GM12878 (cell line): ENCODE results near the gene TNXB. TPM values are rescaled to one million over a fixed set of nuclear protein-coding genes. Genes with fewer than 3 reads are reported as not detected.
"Not testable (repeated sequence)": the region's sequence is repeated elsewhere in the genome, so short reads cannot be mapped to it uniquely, and the experiment has no call there.

Experiments used
- ATAC-seq: fragments of 200-7000 bp; cut with Tn5 transposase; 3 replicates; pipeline ENCODE4 v1.9.1; 2020; ENCODE audit warnings: mild to moderate bottlenecking, moderate library complexity
- BruUV-seq: library from RNA; stranded (reverse); fragments of 400-500 nt; replicated peaks from 2 replicates; lab custom pipeline; 2021; lab: Mats Ljungman, UMichigan
- CTCF ChIA-PET: fragments of 300-600 bp; sonication (Branson Sonifier 250); formaldehyde crosslinking; extraction: SDS; loops from one replicate; lab custom pipeline; 2021; ENCODE audit warnings: inconsistent platforms; lab: Yijun Ruan, JAX
- POLR2A ChIA-PET: fragments of 350-600 bp; formaldehyde crosslinking; extraction: SDS; loops from one replicate; lab custom pipeline; 2021; ENCODE audit warnings: inconsistent platforms; lab: Charles Lee
- RAD21 ChIA-PET: fragments of 300-600 bp; sonication (Branson Sonifier 250); formaldehyde crosslinking; loops from one replicate; lab custom pipeline; 2023; ENCODE audit warnings: antibody characterized with exemption; ENCODE audit not compliant: unreplicated experiment; lab: Charles Lee
- SMC1A ChIA-PET: fragments of 300-600 bp; sonication (Branson Sonifier 250); formaldehyde crosslinking; loops from one replicate; lab custom pipeline; 2023; ENCODE audit not compliant: unreplicated experiment, uncharacterized antibody; lab: Charles Lee
- DNase-seq: peaks from one replicate; pipeline ENCODE4 v3.0.0-alpha.2; 2011; ENCODE audit warnings: low read depth, low spot score
- FAIRE-seq: peaks from 3 replicates; lab custom pipeline; 2011; peaks lifted over from hg19 to GRCh38; lab: Jason Lieb, UNC
- H2AFZ ChIP-seq: 2 replicates; pipeline ENCODE4 v1.6.0; 2011; ENCODE audit warnings: low read depth, low read length, control low read depth; ENCODE audit not compliant: control insufficient read depth
- H3K27ac ChIP-seq: 2 replicates; pipeline ENCODE4 v1.5.1; 2011; ENCODE audit warnings: control low read depth; ENCODE audit not compliant: control insufficient read depth, insufficient read depth
- H3K27me3 ChIP-seq, 2 experiments: replicated peaks in 1 of 2; 2 replicates each; pipeline versions ENCODE4 v1.6.0 to v1.6.1; 2011; ENCODE audit warnings: low read length in 1 of 2; ENCODE audit not compliant: control insufficient read depth in 2 of 2, insufficient read depth in 2 of 2
- H3K36me3 ChIP-seq, 2 experiments: 2 replicates each; pipeline ENCODE4 v1.5.1; 2011; ENCODE audit warnings: low read length in 1 of 2; ENCODE audit not compliant: control insufficient read depth in 2 of 2, insufficient read depth in 2 of 2
- H3K4me1 ChIP-seq: 2 replicates; pipeline ENCODE4 v1.6.1; 2011; ENCODE audit warnings: mild to moderate bottlenecking, low read length, moderate library complexity, mixed read lengths; ENCODE audit not compliant: control insufficient read depth, insufficient read depth
- H3K4me2 ChIP-seq: 2 replicates; pipeline ENCODE4 v1.6.0; 2011; ENCODE audit warnings: control low read depth; ENCODE audit not compliant: control insufficient read depth, insufficient read depth
- H3K4me3 ChIP-seq: fragments of 200-600 bp; sonication (generic); 2 replicates; pipeline ENCODE4 v1.5.1; 2016
- H3K79me2 ChIP-seq: 2 replicates; pipeline ENCODE4 v1.6.0; 2011; ENCODE audit warnings: low read length; ENCODE audit not compliant: control insufficient read depth, insufficient read depth
- H3K9ac ChIP-seq: 2 replicates; pipeline ENCODE4 v1.8.0; 2011; ENCODE audit warnings: low read length, control low read depth, mixed read lengths; ENCODE audit not compliant: control insufficient read depth, insufficient read depth
- H3K9me3 ChIP-seq: replicated peaks from 3 replicates; pipeline ENCODE4 v1.5.1; 2011; ENCODE audit warnings: mild to moderate bottlenecking, low read length; ENCODE audit not compliant: control insufficient read depth, insufficient read depth
- H4K20me1 ChIP-seq: 2 replicates; pipeline ENCODE4 v1.6.0; 2011; ENCODE audit not compliant: control insufficient read depth, insufficient read depth
- WGBS: methylation state at CpG from one replicate; pipeline ENCODE4 v1.1.6; 2016; ENCODE audit warnings: low lambda C conversion rate; ENCODE audit not compliant: insufficient replicate concordance, insufficient coverage; ENCODE audit errors: missing lambda C conversion rate; 5-methylcytosine and 5-hydroxymethylcytosine counted together
- in situ Hi-C: fragments of 300-500 bp; cut with MboI; formaldehyde crosslinking; loops from 9 replicates; pipeline ENCODE4 v1.14.3; 2018; ENCODE audit warnings: mixed read lengths
- intact Hi-C: fragments of 100-400 bp; cut with micrococcal nuclease; formaldehyde crosslinking; loops from one replicate; pipeline ENCODE4 v1.14.2; 2022; ENCODE audit not compliant: unreplicated experiment
- polyA plus RNA-seq, 11 experiments: library from polyadenylated mRNA; depleted of rRNA in 4 of 11; unstranded in 6 of 11; stranded (reverse) in 5 of 11; fragments of >200 nt; fragmentation: Nextera tagmentation in 4 of 11; fragmentation: Illumina TruSeq in 1 of 11; extraction: Ambion mirVana in 4 of 11; extraction: Trizol in 1 of 11; gene quantifications; 1 replicate in 1 of 11; 2 replicates in 10 of 11; pipeline versions ENCODE4 v1.2.1 to v1.2.3, GENCODE V29; 2011 to 2016; ENCODE audit warnings: inconsistent platforms in 2 of 11, missing spikeins in 2 of 11, low read depth in 1 of 11
- total RNA-seq, 4 experiments: library from RNA; depleted of rRNA in 3 of 4; stranded (reverse); fragments of >200 nt in 3 of 4; fragmentation: Illumina TruSeq in 1 of 4; extraction: Trizol in 1 of 4; gene quantifications; 2 replicates each; pipeline versions ENCODE4 v1.2.1 to v1.2.3, GENCODE V29; 2013 to 2021

TNXB gene
- total and polyA plus RNA-seq, 10 of the 15 experiments (the other 5 are each of a cell fraction or from before 2014, with no cell fraction given) = 0.03 to 2.5 (median 0.68) TPM; not detected in 2

GRCh38 chr6:32009537-32009936 lies 99.6 kb downstream of the TNXB start:
- POLR2A ChIA-PET, H3K4me1 ChIP-seq, intact Hi-C loops, BruUV-seq, RAD21 ChIA-PET, H3K36me3 ChIP-seq, H3K9ac ChIP-seq, H3K4me2 ChIP-seq, DNase-seq, CTCF ChIA-PET, in situ Hi-C loops, H3K27me3 ChIP-seq, H4K20me1 ChIP-seq, ATAC-seq, SMC1A ChIA-PET, H3K4me3 ChIP-seq, H2AFZ ChIP-seq, FAIRE-seq, H3K79me2 ChIP-seq, H3K27ac ChIP-seq, H3K9me3 ChIP-seq: not testable (repeated sequence)
- WGBS = 63% methylated on average over 7 of the region's 12 CpGs

- H3K36me3 ChIP-seq, H3K9me3 ChIP-seq, in situ Hi-C loops, CTCF ChIA-PET, ATAC-seq, H3K4me3 ChIP-seq, DNase-seq, intact Hi-C loops, H2AFZ ChIP-seq, POLR2A ChIA-PET, H4K20me1 ChIP-seq, SMC1A ChIA-PET, H3K79me2 ChIP-seq, H3K27me3 ChIP-seq, H3K27ac ChIP-seq, BruUV-seq, FAIRE-seq, H3K4me1 ChIP-seq, RAD21 ChIA-PET, H3K9ac ChIP-seq, H3K4me2 ChIP-seq: not testable (repeated sequence)
- WGBS = 48% methylated on average over 4 of the region's 12 CpGs
Observed at GRCh38 chr6:32008616-32009015, 100.5 kb downstream of the TNXB start.

- H3K79me2 ChIP-seq, H3K9ac ChIP-seq, RAD21 ChIA-PET, H3K27me3 ChIP-seq, BruUV-seq, in situ Hi-C loops, H3K9me3 ChIP-seq, ATAC-seq, CTCF ChIA-PET, FAIRE-seq, H3K4me2 ChIP-seq, H3K4me3 ChIP-seq, SMC1A ChIA-PET, H3K27ac ChIP-seq, POLR2A ChIA-PET, H3K36me3 ChIP-seq, H3K4me1 ChIP-seq, H4K20me1 ChIP-seq, H2AFZ ChIP-seq, DNase-seq, intact Hi-C loops: not testable (repeated sequence)
- WGBS = no CpG with 5 or more reads among the region's 24 CpGs
Observed at GRCh38 chr6:32008037-32008436, 101.1 kb downstream of the TNXB start.

GRCh38 chr6:32007086-32007485 lies 102.1 kb downstream of the TNXB start:
- BruUV-seq, H3K4me2 ChIP-seq, H3K36me3 ChIP-seq, POLR2A ChIA-PET, SMC1A ChIA-PET, RAD21 ChIA-PET, H2AFZ ChIP-seq, FAIRE-seq, H3K4me3 ChIP-seq, ATAC-seq, in situ Hi-C loops, H3K79me2 ChIP-seq, H4K20me1 ChIP-seq, intact Hi-C loops, H3K27ac ChIP-seq, H3K4me1 ChIP-seq, DNase-seq, H3K27me3 ChIP-seq, H3K9ac ChIP-seq, CTCF ChIA-PET, H3K9me3 ChIP-seq: not testable (repeated sequence)
- WGBS = 63% methylated on average over 10 of the region's 12 CpGs
